Measurements from ENCODE around the gene C17orf107.
"Not testable (repeated sequence)": the region's sequence is repeated elsewhere in the genome, so short reads cannot be mapped to it uniquely, and the experiment has no call there.

Gene C17orf107

GRCh38 chr17:4869058-4869998, 30.0 kb upstream of the C17orf107 start:
- not testable (repeated sequence) for DNase-seq (ENCODE audit: low read depth, low spot score)

GRCh38 chr17:4870855-4871254, 28.5 kb upstream of the C17orf107 start:
- no peak overlapping the region for H3K4me3 ChIP-seq (ENCODE audit: low read length)
- no peak for DNase-seq (ENCODE audit: low read depth, low spot score)

More at GRCh38 chr17:4869058-4869998, 30.0 kb upstream of the C17orf107 start:
- not testable (repeated sequence) for H3K4me3 ChIP-seq (ENCODE audit: low read length)

DNA sequence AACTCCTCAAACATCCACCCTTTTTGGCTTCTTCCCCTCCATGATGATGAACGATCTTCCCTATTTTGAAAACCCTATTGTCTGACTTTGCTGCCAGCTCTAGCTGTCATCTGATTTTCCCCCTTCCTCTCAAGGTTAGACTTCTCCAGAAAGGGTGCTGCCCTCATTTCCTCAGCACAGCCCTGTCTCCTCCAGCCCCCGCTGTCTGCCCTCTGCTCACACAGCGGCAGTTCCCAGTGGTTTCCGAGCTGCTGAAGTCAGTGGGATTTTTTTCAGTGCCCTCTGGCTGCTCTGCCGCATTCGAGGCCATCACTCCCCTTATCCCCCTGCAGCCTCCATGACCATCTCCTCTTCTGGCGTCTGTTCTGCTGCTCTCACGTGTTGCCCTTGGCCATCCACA, 26.6 kb upstream of the C17orf107 start:
- no peak for DNase-seq (ENCODE audit: low read depth, low spot score)
- no peak overlapping the region for H3K4me3 ChIP-seq (ENCODE audit: low read length)

- DNase-seq (ENCODE audit: low read depth, low spot score): no peak
Measured at GRCh38 chr17:4877089-4877488, 22.2 kb upstream of the C17orf107 start.

DNA sequence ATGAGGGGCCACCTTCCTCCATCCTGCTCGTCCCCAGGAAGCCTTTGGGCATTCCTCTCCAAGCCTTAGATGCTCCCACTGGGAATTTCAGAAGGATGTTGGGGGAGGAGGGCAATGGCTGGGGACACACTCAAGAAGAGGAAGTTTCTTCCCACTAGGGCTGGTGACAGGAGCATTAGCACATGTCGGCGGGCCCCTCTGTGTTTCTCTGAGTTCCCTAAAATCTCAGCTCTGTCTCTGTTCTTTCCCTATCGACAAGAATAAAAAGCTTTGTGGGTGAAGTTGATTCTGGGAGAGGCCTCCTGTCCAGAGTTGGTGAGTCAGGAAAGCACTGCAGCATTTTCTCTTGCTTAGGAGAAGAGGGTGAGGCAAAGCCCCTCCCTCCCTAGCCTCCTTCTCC, 19.7 kb upstream of the C17orf107 start:
- H3K4me3 ChIP-seq (ENCODE audit: low read length): no peak overlapping the region
- no peak for DNase-seq (ENCODE audit: low read depth, low spot score)

More at GRCh38 chr17:4877089-4877488, 22.2 kb upstream of the C17orf107 start:
- no peak overlapping the region for H3K4me3 ChIP-seq (ENCODE audit: low read length)

GRCh38 chr17:4880857-4881256, 18.5 kb upstream of the C17orf107 start:
- no peak overlapping the region for H3K4me3 ChIP-seq (ENCODE audit: low read length)
- no peak for DNase-seq (ENCODE audit: low read depth, low spot score)

GRCh38 chr17:4881761-4882555, 17.4 kb upstream of the C17orf107 start:
- no peak overlapping the region for H3K4me3 ChIP-seq (ENCODE audit: low read length)
- DNase-seq (ENCODE audit: low read depth, low spot score): peak; percentile 23

DNA sequence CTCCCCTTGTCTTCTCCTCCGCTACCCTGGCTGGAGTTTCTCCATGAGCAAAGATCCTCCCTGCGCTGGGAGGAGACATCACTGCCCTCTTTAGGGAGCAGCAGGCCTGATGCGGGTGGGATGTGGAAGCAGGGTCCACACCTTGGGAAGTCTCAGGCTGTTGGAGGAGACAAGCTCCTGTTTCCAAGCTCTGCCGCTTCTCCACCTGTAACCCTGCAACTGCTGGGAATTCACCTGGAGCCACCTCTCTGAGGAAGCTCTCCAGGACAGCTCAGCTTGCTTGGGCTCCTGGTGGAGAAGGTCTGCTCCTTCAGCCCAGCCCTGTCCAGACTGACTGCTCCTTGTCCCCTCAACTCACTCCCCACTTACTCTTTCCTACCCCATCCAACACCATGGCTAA, 14.8 kb upstream of the C17orf107 start:
- no peak for DNase-seq (ENCODE audit: low read depth, low spot score)
- no peak overlapping the region for H3K4me3 ChIP-seq (ENCODE audit: low read length)

DNA sequence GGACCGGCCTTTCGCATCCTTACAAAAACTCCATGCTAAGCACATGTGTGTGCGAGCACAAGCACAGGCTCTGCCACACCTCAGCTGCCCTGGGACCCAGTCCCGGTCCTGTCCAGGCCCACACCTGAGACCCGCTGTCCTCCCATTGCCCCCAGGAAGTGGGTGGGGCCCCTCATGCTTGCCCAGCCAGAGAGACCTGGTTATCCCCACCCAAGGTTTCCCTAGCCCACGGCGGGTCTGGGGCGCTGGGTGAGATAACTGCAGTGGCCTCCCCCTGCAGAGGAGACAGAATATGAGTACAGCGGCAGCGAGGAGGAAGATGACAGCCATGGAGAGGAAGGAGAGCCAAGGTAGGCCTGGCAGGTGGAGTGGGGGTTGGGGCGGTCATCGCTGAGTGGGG, 12.5 kb upstream of the C17orf107 start:
- no peak overlapping the region for H3K4me3 ChIP-seq (ENCODE audit: low read length)
- no peak for DNase-seq (ENCODE audit: low read depth, low spot score)

GRCh38 chr17:4887581-4887980, 11.8 kb upstream of the C17orf107 start:
- H3K4me3 ChIP-seq (ENCODE audit: low read length): no peak overlapping the region
- no peak for DNase-seq (ENCODE audit: low read depth, low spot score)

GRCh38 chr17:4891411-4892410, 7.6 kb upstream of the C17orf107 start:
- no peak for DNase-seq (ENCODE audit: low read depth, low spot score)
- H3K4me3 ChIP-seq (ENCODE audit: low read length): no peak overlapping the region

DNA sequence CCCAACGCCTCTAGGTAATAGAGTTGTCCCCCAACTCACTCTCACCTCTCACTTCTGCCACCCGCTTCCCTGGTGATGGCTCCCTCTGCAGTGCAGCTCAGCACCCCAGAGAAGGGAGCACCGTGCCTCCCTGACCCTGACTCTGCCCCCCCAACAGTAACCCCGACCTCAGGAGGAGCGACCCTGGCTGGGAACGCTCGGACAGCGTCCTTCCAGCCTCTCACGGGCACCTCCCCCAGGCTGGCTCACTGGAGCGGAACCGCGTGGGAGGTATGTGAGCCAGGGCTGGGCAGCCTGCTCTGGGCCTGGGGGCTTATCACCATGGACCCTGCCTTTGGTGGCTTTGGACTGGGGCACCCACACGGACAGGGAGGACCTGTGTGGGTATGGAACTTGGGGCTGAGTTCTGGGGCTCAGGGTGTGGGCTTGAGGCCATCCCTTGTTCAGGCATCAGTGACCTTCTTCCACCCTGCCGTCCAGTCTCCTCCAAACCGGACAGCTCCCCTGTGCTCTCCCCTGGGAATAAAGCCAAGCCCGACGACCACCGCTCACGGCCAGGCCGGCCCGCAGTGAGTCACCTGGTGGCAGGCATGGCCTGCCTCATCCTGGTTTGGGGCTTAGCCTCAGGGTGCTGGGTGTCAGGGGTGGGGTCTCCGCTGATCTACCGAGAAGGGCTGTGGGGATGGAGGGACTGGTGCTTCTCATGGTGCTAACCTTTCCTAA, 6.7 kb upstream of the C17orf107 start:
- DNase-seq (ENCODE audit: low read depth, low spot score): no peak

GRCh38 chr17:4893272-4893671, 6.1 kb upstream of the C17orf107 start:
- no peak overlapping the region for H3K4me3 ChIP-seq (ENCODE audit: low read length)
- no peak for DNase-seq (ENCODE audit: low read depth, low spot score)

More for the DNA sequence above, 6.7 kb upstream of the C17orf107 start:
- H3K4me3 ChIP-seq (ENCODE audit: low read length): no peak overlapping the region

DNA sequence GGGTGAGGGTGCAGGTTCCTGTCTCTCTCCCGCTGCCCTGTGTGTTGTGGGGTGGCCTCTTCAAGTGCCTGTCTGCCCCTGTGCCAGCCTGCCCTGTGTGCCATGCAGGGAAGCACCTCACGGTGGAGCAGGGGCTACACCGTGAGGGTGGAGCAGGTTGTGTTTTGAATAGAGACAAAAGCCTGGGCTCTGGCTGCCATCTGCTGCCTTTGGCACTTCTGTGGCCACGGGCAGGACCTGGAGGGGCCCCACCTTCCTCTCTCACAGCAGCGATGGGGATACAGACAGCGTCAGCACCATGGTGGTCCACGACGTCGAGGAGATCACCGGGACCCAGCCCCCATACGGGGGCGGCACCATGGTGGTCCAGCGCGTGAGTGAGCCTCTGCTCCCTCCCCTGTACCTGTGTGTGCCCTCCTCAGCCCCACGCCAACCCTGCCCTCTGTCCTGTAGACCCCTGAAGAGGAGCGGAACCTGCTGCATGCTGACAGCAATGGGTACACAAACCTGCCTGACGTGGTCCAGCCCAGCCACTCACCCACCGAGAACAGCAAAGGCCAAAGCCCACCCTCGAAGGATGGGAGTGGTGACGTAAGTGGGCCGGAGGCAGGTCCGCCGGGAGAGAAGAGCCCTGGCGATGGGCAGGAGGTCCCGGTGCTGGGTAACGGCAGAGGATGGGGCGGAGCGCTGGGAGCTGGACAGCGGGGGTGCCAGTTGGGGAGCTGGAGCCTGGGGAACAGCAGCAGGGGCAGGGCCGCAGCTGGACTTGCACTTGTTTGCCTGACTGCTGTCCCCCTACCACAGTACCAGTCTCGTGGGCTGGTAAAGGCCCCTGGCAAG, 5.4 kb upstream of the C17orf107 start:
- no peak for DNase-seq (ENCODE audit: low read depth, low spot score)
- H3K4me3 ChIP-seq (ENCODE audit: low read length): no peak overlapping the region

GRCh38 chr17:4895121-4895520, 4.2 kb upstream of the C17orf107 start:
- no peak overlapping the region for H3K4me3 ChIP-seq (ENCODE audit: low read length)
- no peak for DNase-seq (ENCODE audit: low read depth, low spot score)

GRCh38 chr17:4895657-4896331, 3.5 kb upstream of the C17orf107 start:
- DNase-seq (ENCODE audit: low read depth, low spot score): no peak
- no peak overlapping the region for H3K4me3 ChIP-seq (ENCODE audit: low read length)
